ENCODE data around the gene DMAC2L. TPM values are rescaled to one million over a fixed set of nuclear protein-coding genes. Genes with fewer than 3 reads are reported as not detected.
"Not testable (repeated sequence)": the region's sequence is repeated elsewhere in the genome, so short reads cannot be mapped to it uniquely, and the experiment has no call there.

DMAC2L gene
- total and polyA plus RNA-seq, 2 experiments from 2014 or later: 8.5 to 33.3 TPM

- no peaks in the 10 kb centered on the region for H3K9me3 ChIP-seq (ENCODE audit: low read depth)
- no peaks in the 10 kb centered on the region for H3K27me3 ChIP-seq
- H3K4me1 ChIP-seq (ENCODE audit: low read depth): no peaks in the 10 kb centered on the region
- no peaks in the 10 kb centered on the region for H3K36me3 ChIP-seq
- no peak for DNase-seq (ENCODE audit: low read depth in 1 of 2, low spot score in 1 of 2)
- no peak for TF ChIP-seq CTCF (IDR thresholded peaks at IDR 0.05; ENCODE audit: low read depth, low read length)
- no peak overlapping the region for H3K4me3 ChIP-seq
- H3K27ac ChIP-seq: no peak overlapping the region
Observed at GRCh38 chr14:50348933-50349332, 36.8 kb downstream of the DMAC2L start.

GRCh38 chr14:50350975-50351374 lies 38.9 kb downstream of the DMAC2L start:
- H3K27me3 ChIP-seq: no peaks in the 10 kb centered on the region
- DNase-seq (ENCODE audit: low read depth in 1 of 2, low spot score in 1 of 2): no peak
- no peak overlapping the region for H3K4me3 ChIP-seq
- no peaks in the 10 kb centered on the region for H3K36me3 ChIP-seq
- H3K27ac ChIP-seq: no peak overlapping the region
- H3K9me3 ChIP-seq (ENCODE audit: low read depth): no peaks in the 10 kb centered on the region
- TF ChIP-seq CTCF (IDR thresholded peaks at IDR 0.05; ENCODE audit: low read depth, low read length): no peak
- H3K4me1 ChIP-seq (ENCODE audit: low read depth): no peaks in the 10 kb centered on the region

GRCh38 chr14:50352584-50352983 lies 40.5 kb downstream of the DMAC2L start:
- no peak for DNase-seq (ENCODE audit: low read depth in 1 of 2, low spot score in 1 of 2)
- no peak overlapping the region for H3K27ac ChIP-seq
- H3K27me3 ChIP-seq: no peaks in the 10 kb centered on the region
- H3K4me3 ChIP-seq: no peak overlapping the region
- H3K9me3 ChIP-seq (ENCODE audit: low read depth): no peaks in the 10 kb centered on the region
- no peak for TF ChIP-seq CTCF (IDR thresholded peaks at IDR 0.05; ENCODE audit: low read depth, low read length)
- H3K4me1 ChIP-seq (ENCODE audit: low read depth): no peaks in the 10 kb centered on the region
- no peaks in the 10 kb centered on the region for H3K36me3 ChIP-seq

- no peak for DNase-seq (ENCODE audit: low read depth in 1 of 2, low spot score in 1 of 2)
- H3K27me3 ChIP-seq: no peaks in the 10 kb centered on the region
- H3K4me3 ChIP-seq: no peak overlapping the region
- no peaks in the 10 kb centered on the region for H3K4me1 ChIP-seq (ENCODE audit: low read depth)
- H3K27ac ChIP-seq: no peak overlapping the region
- no peaks in the 10 kb centered on the region for H3K9me3 ChIP-seq (ENCODE audit: low read depth)
- TF ChIP-seq CTCF (IDR thresholded peaks at IDR 0.05; ENCODE audit: low read depth, low read length): no peak
- H3K36me3 ChIP-seq: no peaks in the 10 kb centered on the region
Observed at GRCh38 chr14:50353126-50353525, 41.0 kb downstream of the DMAC2L start.

- no peaks in the 10 kb centered on the region for H3K36me3 ChIP-seq
- DNase-seq (ENCODE audit: low read depth in 1 of 2, low spot score in 1 of 2): no peak
- H3K27me3 ChIP-seq: no peaks in the 10 kb centered on the region
- H3K27ac ChIP-seq: no peak overlapping the region
- no peaks in the 10 kb centered on the region for H3K9me3 ChIP-seq (ENCODE audit: low read depth)
- no peak for TF ChIP-seq CTCF (IDR thresholded peaks at IDR 0.05; ENCODE audit: low read depth, low read length)
- H3K4me1 ChIP-seq (ENCODE audit: low read depth): no peaks in the 10 kb centered on the region
- H3K4me3 ChIP-seq: no peak overlapping the region
Observed at GRCh38 chr14:50354527-50354926, 42.4 kb downstream of the DMAC2L start.

- no peak for DNase-seq (ENCODE audit: low read depth in 1 of 2, low spot score in 1 of 2)
Observed at GRCh38 chr14:50355692-50356091, 43.6 kb downstream of the DMAC2L start.

GRCh38 chr14:50356283-50356682 lies 44.2 kb downstream of the DMAC2L start:
- not testable (repeated sequence) for H3K9me3 ChIP-seq (ENCODE audit: low read depth); H3K27me3 ChIP-seq

More at GRCh38 chr14:50355692-50356091, 43.6 kb downstream of the DMAC2L start:
- H3K27ac ChIP-seq: no peak overlapping the region
- TF ChIP-seq CTCF (IDR thresholded peaks at IDR 0.05; ENCODE audit: low read depth, low read length): no peak
- H3K27me3 ChIP-seq: no peaks in the 10 kb centered on the region
- no peaks in the 10 kb centered on the region for H3K36me3 ChIP-seq
- no peak overlapping the region for H3K4me3 ChIP-seq
- H3K9me3 ChIP-seq (ENCODE audit: low read depth): no peaks in the 10 kb centered on the region
- H3K4me1 ChIP-seq (ENCODE audit: low read depth): no peaks in the 10 kb centered on the region

More at GRCh38 chr14:50356283-50356682, 44.2 kb downstream of the DMAC2L start:
- not testable (repeated sequence) for H3K27ac ChIP-seq; H3K36me3 ChIP-seq; H3K4me3 ChIP-seq; DNase-seq (ENCODE audit: low read depth in 1 of 2, low spot score in 1 of 2); H3K4me1 ChIP-seq (ENCODE audit: low read depth)
